HG03457 (cell line): ENCODE data around the gene MON1B.
"Not testable (repeated sequence)": the region's sequence is repeated elsewhere in the genome, so short reads cannot be mapped to it uniquely, and the experiment has no call there.

ENCODE experiments used
- ATAC-seq: cut with Tn5 transposase; IDR thresholded peaks from one replicate; pipeline ENCODE4 v1.9.1; 2021; ENCODE audit warnings: moderate number of reproducible peaks; ENCODE audit not compliant: unreplicated experiment

Gene MON1B

GRCh38 chr16:77190478-77191258 is at the start of gene MON1B:
Gene MON1B, plus strand, starts transcription at chr16:77191190. Its CDS starts 296 bp downstream, at chr16:77191486.
- peak; percentile 97 for ATAC-seq

- ATAC-seq = no peak
Observed at GRCh38 chr16:77143364-77143763, 47.6 kb upstream of the MON1B start.

- ATAC-seq = no peak
Observed at GRCh38 chr16:77148121-77148520, 42.9 kb upstream of the MON1B start.

GRCh38 chr16:77157346-77158058 is 33.5 kb upstream of the MON1B start:
- ATAC-seq = no peak

- ATAC-seq = no peak
Observed at GRCh38 chr16:77158293-77158692, 32.7 kb upstream of the MON1B start.

GRCh38 chr16:77165006-77165405 is 26.0 kb upstream of the MON1B start:
- ATAC-seq = no peak

- ATAC-seq = not testable (repeated sequence)
Observed at GRCh38 chr16:77165536-77166236, 25.3 kb upstream of the MON1B start.

DNA sequence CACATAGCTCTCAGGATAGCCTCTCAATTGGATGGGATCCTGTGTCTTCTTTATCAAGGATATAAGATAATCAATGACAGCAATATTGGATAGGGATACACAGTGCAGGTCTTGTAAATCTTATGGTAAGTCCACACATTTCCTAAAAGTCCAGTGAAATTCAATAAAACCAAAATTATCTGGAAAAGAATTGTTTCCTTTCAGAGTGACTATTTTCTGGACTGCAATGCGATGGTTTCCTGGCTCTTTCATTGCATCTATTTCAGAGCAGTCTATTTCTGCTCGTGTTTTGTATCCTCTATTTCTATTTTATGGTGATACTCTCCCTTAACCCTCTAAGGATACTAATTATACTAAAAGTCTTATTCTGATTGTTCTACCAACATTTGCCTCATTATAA is 24.3 kb upstream of the MON1B start:
- ATAC-seq = no peak

DNA sequence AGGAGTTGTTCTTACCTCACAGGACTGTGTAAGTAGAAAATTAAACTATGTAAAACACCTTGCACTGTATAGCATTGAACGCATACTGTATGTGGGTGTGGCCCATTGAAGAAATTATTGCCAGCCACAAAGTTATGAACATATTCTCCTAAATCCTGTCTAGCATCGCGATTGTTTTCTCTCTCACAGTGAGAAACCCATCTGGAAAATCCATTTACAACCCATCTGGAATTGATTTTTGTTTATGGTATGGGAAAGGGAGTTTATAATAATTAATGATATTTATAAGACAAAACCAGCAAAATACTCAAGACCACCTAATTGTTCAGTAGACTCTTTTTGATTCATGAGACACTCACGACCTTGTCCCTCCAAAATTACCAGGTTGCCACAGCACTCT is 22.1 kb upstream of the MON1B start:
- no peak for ATAC-seq

DNA sequence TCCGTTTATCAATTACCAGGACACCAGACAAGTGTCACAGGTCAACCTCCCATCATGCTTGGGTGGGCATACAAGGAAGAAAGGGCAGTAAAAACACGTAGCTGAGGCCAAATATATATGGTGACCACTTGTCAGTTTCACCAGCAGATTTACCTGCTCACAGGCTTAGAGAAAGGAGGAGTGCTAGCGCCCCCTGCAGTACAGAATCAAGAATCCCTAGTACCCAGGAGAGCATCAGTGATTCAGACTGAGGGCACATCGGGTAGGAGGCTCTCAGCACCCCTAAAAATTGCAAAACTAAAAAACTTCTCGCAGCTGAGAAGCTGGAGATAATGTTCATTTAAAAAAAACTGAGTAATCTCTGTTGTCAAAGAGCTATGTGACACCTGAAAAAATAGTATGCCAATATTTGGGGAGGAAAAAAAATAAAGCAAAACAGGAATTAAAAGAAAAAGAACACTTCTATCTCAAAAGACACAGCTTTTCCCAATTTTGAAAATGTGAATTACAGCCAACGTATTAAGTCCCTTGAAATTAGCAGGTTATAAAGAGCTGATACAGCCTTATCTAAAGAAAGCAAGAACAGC is 21.2 kb upstream of the MON1B start:
- peak; percentile 67 for ATAC-seq

- ATAC-seq = no peak
Observed at GRCh38 chr16:77170805-77171204, 20.2 kb upstream of the MON1B start.

- ATAC-seq = peak; percentile 64
Observed at GRCh38 chr16:77171745-77172635, 19.0 kb upstream of the MON1B start.

- ATAC-seq = no peak
Observed at GRCh38 chr16:77172951-77173350, 18.0 kb upstream of the MON1B start.

- no peak for ATAC-seq
Observed at GRCh38 chr16:77183137-77183536, 7.9 kb upstream of the MON1B start.

GRCh38 chr16:77186298-77186697 is 4.7 kb upstream of the MON1B start:
- not testable (repeated sequence) for ATAC-seq

DNA sequence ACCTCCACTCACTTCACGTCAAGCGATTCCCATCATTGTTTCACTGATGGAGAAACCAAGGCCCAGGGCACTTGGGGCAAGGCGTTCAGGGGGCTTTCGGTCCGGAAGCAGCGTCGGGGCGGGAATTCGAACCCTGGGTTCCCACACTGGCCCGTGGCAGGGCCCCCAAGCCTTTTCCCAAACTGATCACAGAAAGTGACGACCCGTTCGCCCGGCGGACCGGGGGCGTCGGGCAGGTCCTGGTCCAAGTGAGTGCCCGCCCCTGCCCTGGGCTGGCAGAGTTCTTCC is 856 bp upstream of the MON1B start:
- ATAC-seq = no peak

- ATAC-seq = no peak
Observed at GRCh38 chr16:77191259-77191969, 424 bp downstream of the MON1B start.

DNA sequence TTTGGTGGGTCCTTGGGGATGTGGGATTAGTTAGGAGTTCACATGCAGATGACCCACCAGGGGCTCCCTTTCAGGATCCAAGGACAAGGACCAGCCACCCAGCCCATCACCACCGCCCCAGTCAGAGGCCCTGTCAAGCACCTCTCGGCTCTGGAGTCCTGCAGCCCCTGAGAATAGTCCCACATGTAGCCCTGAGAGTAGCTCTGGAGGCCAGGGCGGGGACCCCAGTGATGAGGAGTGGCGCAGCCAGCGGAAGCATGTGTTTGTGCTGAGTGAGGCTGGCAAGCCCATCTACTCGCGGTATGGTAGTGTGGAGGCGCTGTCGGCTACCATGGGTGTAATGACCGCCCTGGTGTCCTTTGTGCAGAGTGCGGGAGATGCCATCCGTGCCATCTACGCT is 2.4 kb downstream of the MON1B start:
- ATAC-seq = no peak

GRCh38 chr16:77194295-77195231 is 3.6 kb downstream of the MON1B start:
- ATAC-seq = no peak
